K562 (cell line): Measurements from ENCODE around the gene SCN8A. TPM values are rescaled to one million over a fixed set of nuclear protein-coding genes. Genes with fewer than 3 reads are reported as not detected.

ENCODE experiments used
- ATAC-seq: fragments of 200-7000 bp; cut with Tn5 transposase; 3 replicates; pipeline ENCODE4 v1.9.1; 2020; ENCODE audit warnings: moderate library complexity
- BruUV-seq: library from RNA; stranded (reverse); fragments of 400-500 nt; replicated peaks from 2 replicates; lab custom pipeline; 2021; lab: Mats Ljungman, UMichigan
- CTCF ChIA-PET: fragments of 300-600 bp; formaldehyde crosslinking; extraction: SDS; loops from one replicate; lab custom pipeline; 2021; ENCODE audit warnings: low intra/inter-chr PET ratio; lab: Yijun Ruan, JAX
- POLR2A ChIA-PET: fragments of 300-600, 350-650 bp; sonication (Branson Sonifier 250); formaldehyde crosslinking; extraction: SDS; loops from one replicate; lab custom pipeline; 2021; ENCODE audit warnings: antibody characterized with exemption, inconsistent platforms; lab: Yijun Ruan, JAX
- DNase-seq, 4 experiments: peaks; one replicate each; pipeline versions ENCODE4 v3.0.0 to v3.0.0-alpha.2; 2011 to 2018; ENCODE audit warnings: low spot score in 3 of 4, mixed read lengths in 3 of 4; ENCODE audit errors: extremely low read depth in 1 of 4
- FAIRE-seq: peaks from 2 replicates; lab custom pipeline; 2011; peaks lifted over from hg19 to GRCh38; lab: Jason Lieb, UNC
- H2AFZ ChIP-seq: 2 replicates; pipeline ENCODE4 v1.6.0; 2011; ENCODE audit warnings: low read depth, low read length, control low read depth, inconsistent platforms
- H3K27ac ChIP-seq: fragments of 200-600 bp; 3 replicates; pipeline ENCODE4 v1.8.0; 2011; ENCODE audit warnings: low read depth, mild to moderate bottlenecking, control low read depth, inconsistent platforms, low read length, moderate library complexity, mixed read lengths; ENCODE audit errors: extremely low read depth
- H3K27me3 ChIP-seq, 2 experiments: fragments of 300-600 bp in 1 of 2; 2 replicates in 1 of 2; 3 replicates in 1 of 2; pipeline versions ENCODE4 v1.6.0 to v1.8.0; 2011; ENCODE audit warnings: inconsistent platforms in 2 of 2, low read length in 2 of 2, mild to moderate bottlenecking in 1 of 2, mixed read lengths in 1 of 2, moderate library complexity in 1 of 2; ENCODE audit not compliant: control insufficient read depth in 2 of 2, insufficient read depth in 2 of 2
- H3K36me3 ChIP-seq: fragments of 300-600 bp; 3 replicates; pipeline ENCODE4 v1.8.0; 2011; ENCODE audit warnings: mild to moderate bottlenecking, low read length, inconsistent platforms; ENCODE audit not compliant: control insufficient read depth, insufficient read depth
- H3K4me1 ChIP-seq, 2 experiments: fragments of 200-600 bp in 1 of 2; replicated peaks in 1 of 2; 2 replicates in 1 of 2; 3 replicates in 1 of 2; pipeline versions ENCODE4 v1.5.1 to v1.8.0; 2011; ENCODE audit warnings: inconsistent platforms in 2 of 2, low read length in 2 of 2, mild to moderate bottlenecking in 1 of 2, mixed read lengths in 1 of 2, moderate library complexity in 1 of 2; ENCODE audit not compliant: control insufficient read depth in 2 of 2, insufficient read depth in 2 of 2
- H3K4me2 ChIP-seq: 2 replicates; pipeline ENCODE4 v1.6.1; 2011; ENCODE audit warnings: low read length, control low read depth, inconsistent platforms, mixed read lengths; ENCODE audit not compliant: insufficient read depth
- H3K4me3 ChIP-seq: fragments of 200-600 bp; sonication (generic), shearing (Covaris generic); 2 replicates; pipeline ENCODE4 v1.5.1; 2016; ENCODE audit warnings: control low read depth, inconsistent platforms
- H3K79me2 ChIP-seq: fragments of 200-600 bp; 3 replicates; pipeline ENCODE4 v1.8.0; 2011; ENCODE audit warnings: low read length, inconsistent platforms; ENCODE audit not compliant: control insufficient read depth, insufficient read depth
- H3K9ac ChIP-seq, 2 experiments: 2 replicates each; pipeline versions ENCODE4 v1.6.0 to v1.6.1; 2011; ENCODE audit warnings: low read depth in 2 of 2, low read length in 2 of 2, control low read depth in 1 of 2, inconsistent platforms in 1 of 2, mild to moderate bottlenecking in 1 of 2, mixed read lengths in 1 of 2; ENCODE audit not compliant: insufficient read depth in 1 of 2
- H3K9me1 ChIP-seq: one replicate; pipeline ENCODE4 v1.6.0; 2011; ENCODE audit warnings: inconsistent platforms, mild to moderate bottlenecking, low read length, moderate library complexity; ENCODE audit not compliant: control insufficient read depth, insufficient read depth
- H3K9me3 ChIP-seq: replicated peaks from 2 replicates; pipeline ENCODE4 v1.5.1; 2011; ENCODE audit warnings: low read depth, low read length, inconsistent platforms; ENCODE audit not compliant: control insufficient read depth, insufficient read depth
- H4K20me1 ChIP-seq: replicated peaks from 2 replicates; pipeline ENCODE4 v1.6.1; 2011; ENCODE audit warnings: low read length, inconsistent platforms, mixed read lengths; ENCODE audit not compliant: control insufficient read depth, insufficient read depth
- CREM ChIP-seq: IDR thresholded peaks from 2 replicates; pipeline ENCODE4 v1.6.1; 2014; ENCODE audit warnings: antibody characterized with exemption, low read depth
- NFIC ChIP-seq: fragments of 450-650 bp; IDR thresholded peaks from 2 replicates; pipeline ENCODE4 v1.6.1; 2017; ENCODE audit warnings: mild to moderate bottlenecking, inconsistent platforms
- ZFP30 ChIP-seq: fragments of 250-450 bp; sonication (Bioruptor Pico); IDR thresholded peaks from 2 replicates; pipeline ENCODE4 v1.8.0; 2022; ENCODE audit warnings: moderate library complexity, mild to moderate bottlenecking, inconsistent platforms, borderline replicate concordance
- WGBS: fragments of 100-300 bp; shearing (Covaris generic); methylation state at CpG from one replicate; pipeline ENCODE4 v1.1.6; 2016; ENCODE audit warnings: low coverage, mixed read lengths; ENCODE audit not compliant: insufficient coverage; ENCODE audit errors: missing lambda C conversion rate; 5-methylcytosine and 5-hydroxymethylcytosine counted together
- in situ Hi-C: fragments of 300-500 bp; cut with MboI; formaldehyde crosslinking; loops from 4 replicates; pipeline ENCODE4 v1.15.0; 2018; ENCODE audit warnings: inconsistent platforms, mixed read lengths
- intact Hi-C: fragments of 100-400 bp; cut with micrococcal nuclease; formaldehyde crosslinking; loops from 2 replicates; pipeline ENCODE4 v1.14.2; 2022
- polyA plus RNA-seq, 8 experiments: library from polyadenylated mRNA; depleted of rRNA in 4 of 8; stranded (reverse) in 5 of 8; unstranded in 3 of 8; fragments of >200 nt; fragmentation: Nextera tagmentation in 2 of 8; fragmentation: Illumina TruSeq in 1 of 8; extraction: Ambion mirVana in 2 of 8; extraction: Trizol in 1 of 8; gene quantifications; 2 replicates each; pipeline versions ENCODE4 v1.2.1 to v1.2.3, GENCODE V29; 2011 to 2014; ENCODE audit warnings: inconsistent platforms in 1 of 8, missing spikeins in 1 of 8
- total RNA-seq, 7 experiments: library from RNA; depleted of rRNA in 6 of 7; stranded (reverse); fragments of >200 nt in 6 of 7; fragmentation: Illumina TruSeq in 2 of 7; extraction: Trizol in 2 of 7; gene quantifications; 2 replicates each; pipeline versions ENCODE4 v1.2.1 to v1.2.3, GENCODE V29; 2011 to 2021; ENCODE audit warnings: low replicate concordance in 1 of 7
- TF ChIP-seq, protein P1 (sequence below): fragments of 250-450 bp; sonication (Bioruptor Pico); IDR thresholded peaks from 2 replicates; pipeline ENCODE4 v1.4.0; 2020; ENCODE audit warnings: mild to moderate bottlenecking, moderate library complexity, borderline replicate concordance
- TF ChIP-seq, protein P2 (sequence below): sonication (generic); formaldehyde crosslinking; IDR thresholded peaks from 2 replicates; pipeline ENCODE4 v1.8.0; 2023; ENCODE audit warnings: mild to moderate bottlenecking, missing genetic modification reagents
- TF ChIP-seq, protein P3 (sequence below): sonication (generic); formaldehyde crosslinking; IDR thresholded peaks from 2 replicates; pipeline ENCODE4 v1.8.1; 2023; ENCODE audit warnings: mild to moderate bottlenecking, missing genetic modification reagents
- TF ChIP-seq, protein P4 (sequence below): sonication (generic); formaldehyde crosslinking; IDR thresholded peaks from 2 replicates; pipeline ENCODE4 v1.8.0; 2022; ENCODE audit warnings: mild to moderate bottlenecking, missing genetic modification reagents
- TF ChIP-seq, protein P5 (sequence below): fragments of 450-650 bp; IDR thresholded peaks from 2 replicates; pipeline ENCODE4 v1.6.1; 2018; ENCODE audit not compliant: partially characterized antibody

The SCN8A gene
- total and polyA plus RNA-seq, 9 of the 15 experiments (the other 6 are each of a cell fraction or from before 2014, with no cell fraction given), result 0.03 to 0.29 (median 0.15) TPM; not detected in 1

DNA sequence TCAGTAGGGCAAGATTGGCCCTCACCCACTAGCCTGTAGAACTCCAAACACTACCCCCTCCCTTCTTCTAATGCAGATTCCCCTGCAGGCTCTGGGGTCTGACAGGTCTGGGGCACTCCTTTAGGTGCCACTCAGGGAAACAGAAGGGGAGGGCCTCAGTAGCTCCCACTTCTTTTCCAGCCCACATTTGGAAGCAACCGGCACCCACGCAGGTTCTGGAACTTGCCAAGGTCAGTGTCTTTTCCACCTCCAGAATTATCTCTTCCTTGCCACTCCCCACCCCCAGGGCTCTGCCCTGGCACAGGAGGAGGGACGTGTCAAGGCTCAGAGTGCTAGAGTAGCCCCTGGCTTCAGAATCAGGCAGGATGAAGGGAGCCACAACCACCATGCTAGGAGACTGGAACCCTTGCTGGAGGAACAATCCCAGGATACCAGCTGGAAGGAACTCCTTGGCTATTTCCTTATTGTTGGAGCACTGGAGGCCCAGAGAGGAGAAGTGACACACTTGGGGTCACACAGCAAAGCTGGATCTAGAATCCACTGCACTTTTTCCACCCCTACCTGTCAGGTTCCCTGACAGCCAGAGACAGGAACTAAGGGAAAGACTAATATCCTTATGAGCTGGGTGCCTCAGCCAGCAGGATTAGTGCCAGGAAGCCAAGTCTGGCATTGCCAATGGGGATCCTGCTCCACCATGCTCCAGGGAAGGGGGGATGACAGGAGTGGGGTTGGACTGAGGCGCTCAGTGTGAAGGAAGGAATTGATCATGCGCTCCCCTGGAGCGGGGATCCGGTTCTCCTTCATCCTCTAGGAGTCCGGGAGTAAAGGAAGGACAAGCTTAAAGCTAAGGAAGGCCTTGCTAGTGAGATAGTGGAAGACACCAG lies 259.3 kb downstream of the SCN8A start:
- in situ Hi-C loops (no loop called here), intact Hi-C loops (no loop called here)
- Histone ChIP-seq H3K4me2 (no peak overlapping the region), H3K9me1 (no peaks in the 10 kb centered on the region), H3K79me2 (no peaks in the 10 kb centered on the region), H3K9me3 (no peaks in the 10 kb centered on the region), H4K20me1 (peaks cover 14% of the 10 kb centered on the region; the same call in 1 of the 2 replicates), H2AFZ (no peak overlapping the region), H3K27me3 (peaks cover 24 to 55% of the 10 kb centered on the region in 2 experiments; a peak in 4 of 5 replicates), H3K4me1 (peaks cover 0 to 21% of the 10 kb centered on the region in 2 experiments; a peak in 3 of 5 replicates), H3K36me3 (no peaks in the 10 kb centered on the region), H3K4me3 (no peak overlapping the region), H3K9ac (no peak overlapping the region), H3K27ac (no peak overlapping the region)
- ChIA-PET POLR2A (interaction anchor here (0.6 to 1.2 kb wide), 3 partner anchors 22 to 380 kb away, joined by 3 to 4 read pairs (median 3); no protein-coding TSS in a partner anchor), CTCF (interaction anchor here (0.5 kb wide), 1 partner anchor 33 kb away, joined by 3 read pairs; no protein-coding TSS in a partner anchor)
- no TSS peak for BruUV-seq
- ATAC-seq (no peak), DNase-seq (no peak), FAIRE-seq (no peak)
- WGBS, result 16% methylated on average over 8 of the region's 8 CpGs
- TF ChIP-seq, protein P1, sequence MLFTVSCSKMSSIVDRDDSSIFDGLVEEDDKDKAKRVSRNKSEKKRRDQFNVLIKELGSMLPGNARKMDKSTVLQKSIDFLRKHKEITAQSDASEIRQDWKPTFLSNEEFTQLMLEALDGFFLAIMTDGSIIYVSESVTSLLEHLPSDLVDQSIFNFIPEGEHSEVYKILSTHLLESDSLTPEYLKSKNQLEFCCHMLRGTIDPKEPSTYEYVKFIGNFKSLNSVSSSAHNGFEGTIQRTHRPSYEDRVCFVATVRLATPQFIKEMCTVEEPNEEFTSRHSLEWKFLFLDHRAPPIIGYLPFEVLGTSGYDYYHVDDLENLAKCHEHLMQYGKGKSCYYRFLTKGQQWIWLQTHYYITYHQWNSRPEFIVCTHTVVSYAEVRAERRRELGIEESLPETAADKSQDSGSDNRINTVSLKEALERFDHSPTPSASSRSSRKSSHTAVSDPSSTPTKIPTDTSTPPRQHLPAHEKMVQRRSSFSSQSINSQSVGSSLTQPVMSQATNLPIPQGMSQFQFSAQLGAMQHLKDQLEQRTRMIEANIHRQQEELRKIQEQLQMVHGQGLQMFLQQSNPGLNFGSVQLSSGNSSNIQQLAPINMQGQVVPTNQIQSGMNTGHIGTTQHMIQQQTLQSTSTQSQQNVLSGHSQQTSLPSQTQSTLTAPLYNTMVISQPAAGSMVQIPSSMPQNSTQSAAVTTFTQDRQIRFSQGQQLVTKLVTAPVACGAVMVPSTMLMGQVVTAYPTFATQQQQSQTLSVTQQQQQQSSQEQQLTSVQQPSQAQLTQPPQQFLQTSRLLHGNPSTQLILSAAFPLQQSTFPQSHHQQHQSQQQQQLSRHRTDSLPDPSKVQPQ, result no peak
- TF ChIP-seq, protein P2, sequence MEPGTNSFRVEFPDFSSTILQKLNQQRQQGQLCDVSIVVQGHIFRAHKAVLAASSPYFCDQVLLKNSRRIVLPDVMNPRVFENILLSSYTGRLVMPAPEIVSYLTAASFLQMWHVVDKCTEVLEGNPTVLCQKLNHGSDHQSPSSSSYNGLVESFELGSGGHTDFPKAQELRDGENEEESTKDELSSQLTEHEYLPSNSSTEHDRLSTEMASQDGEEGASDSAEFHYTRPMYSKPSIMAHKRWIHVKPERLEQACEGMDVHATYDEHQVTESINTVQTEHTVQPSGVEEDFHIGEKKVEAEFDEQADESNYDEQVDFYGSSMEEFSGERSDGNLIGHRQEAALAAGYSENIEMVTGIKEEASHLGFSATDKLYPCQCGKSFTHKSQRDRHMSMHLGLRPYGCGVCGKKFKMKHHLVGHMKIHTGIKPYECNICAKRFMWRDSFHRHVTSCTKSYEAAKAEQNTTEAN (CRISPR knock-in tag), result no peak
- TF ChIP-seq, protein P3, sequence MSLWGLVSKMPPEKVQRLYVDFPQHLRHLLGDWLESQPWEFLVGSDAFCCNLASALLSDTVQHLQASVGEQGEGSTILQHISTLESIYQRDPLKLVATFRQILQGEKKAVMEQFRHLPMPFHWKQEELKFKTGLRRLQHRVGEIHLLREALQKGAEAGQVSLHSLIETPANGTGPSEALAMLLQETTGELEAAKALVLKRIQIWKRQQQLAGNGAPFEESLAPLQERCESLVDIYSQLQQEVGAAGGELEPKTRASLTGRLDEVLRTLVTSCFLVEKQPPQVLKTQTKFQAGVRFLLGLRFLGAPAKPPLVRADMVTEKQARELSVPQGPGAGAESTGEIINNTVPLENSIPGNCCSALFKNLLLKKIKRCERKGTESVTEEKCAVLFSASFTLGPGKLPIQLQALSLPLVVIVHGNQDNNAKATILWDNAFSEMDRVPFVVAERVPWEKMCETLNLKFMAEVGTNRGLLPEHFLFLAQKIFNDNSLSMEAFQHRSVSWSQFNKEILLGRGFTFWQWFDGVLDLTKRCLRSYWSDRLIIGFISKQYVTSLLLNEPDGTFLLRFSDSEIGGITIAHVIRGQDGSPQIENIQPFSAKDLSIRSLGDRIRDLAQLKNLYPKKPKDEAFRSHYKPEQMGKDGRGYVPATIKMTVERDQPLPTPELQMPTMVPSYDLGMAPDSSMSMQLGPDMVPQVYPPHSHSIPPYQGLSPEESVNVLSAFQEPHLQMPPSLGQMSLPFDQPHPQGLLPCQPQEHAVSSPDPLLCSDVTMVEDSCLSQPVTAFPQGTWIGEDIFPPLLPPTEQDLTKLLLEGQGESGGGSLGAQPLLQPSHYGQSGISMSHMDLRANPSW, result no peak
- TF ChIP-seq, protein P4, sequence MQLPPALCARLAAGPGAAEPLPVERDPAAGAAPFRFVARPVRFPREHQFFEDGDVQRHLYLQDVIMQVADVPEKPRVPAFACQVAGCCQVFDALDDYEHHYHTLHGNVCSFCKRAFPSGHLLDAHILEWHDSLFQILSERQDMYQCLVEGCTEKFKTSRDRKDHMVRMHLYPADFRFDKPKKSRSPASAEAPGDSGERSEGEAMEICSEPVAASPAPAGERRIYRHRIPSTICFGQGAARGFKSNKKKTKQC (CRISPR knock-in tag), result no peak
- TF ChIP-seq CREM (no peak), NFIC (no peak), ZFP30 (CRISPR knock-in tag) (no peak)
- TF ChIP-seq, protein P5, sequence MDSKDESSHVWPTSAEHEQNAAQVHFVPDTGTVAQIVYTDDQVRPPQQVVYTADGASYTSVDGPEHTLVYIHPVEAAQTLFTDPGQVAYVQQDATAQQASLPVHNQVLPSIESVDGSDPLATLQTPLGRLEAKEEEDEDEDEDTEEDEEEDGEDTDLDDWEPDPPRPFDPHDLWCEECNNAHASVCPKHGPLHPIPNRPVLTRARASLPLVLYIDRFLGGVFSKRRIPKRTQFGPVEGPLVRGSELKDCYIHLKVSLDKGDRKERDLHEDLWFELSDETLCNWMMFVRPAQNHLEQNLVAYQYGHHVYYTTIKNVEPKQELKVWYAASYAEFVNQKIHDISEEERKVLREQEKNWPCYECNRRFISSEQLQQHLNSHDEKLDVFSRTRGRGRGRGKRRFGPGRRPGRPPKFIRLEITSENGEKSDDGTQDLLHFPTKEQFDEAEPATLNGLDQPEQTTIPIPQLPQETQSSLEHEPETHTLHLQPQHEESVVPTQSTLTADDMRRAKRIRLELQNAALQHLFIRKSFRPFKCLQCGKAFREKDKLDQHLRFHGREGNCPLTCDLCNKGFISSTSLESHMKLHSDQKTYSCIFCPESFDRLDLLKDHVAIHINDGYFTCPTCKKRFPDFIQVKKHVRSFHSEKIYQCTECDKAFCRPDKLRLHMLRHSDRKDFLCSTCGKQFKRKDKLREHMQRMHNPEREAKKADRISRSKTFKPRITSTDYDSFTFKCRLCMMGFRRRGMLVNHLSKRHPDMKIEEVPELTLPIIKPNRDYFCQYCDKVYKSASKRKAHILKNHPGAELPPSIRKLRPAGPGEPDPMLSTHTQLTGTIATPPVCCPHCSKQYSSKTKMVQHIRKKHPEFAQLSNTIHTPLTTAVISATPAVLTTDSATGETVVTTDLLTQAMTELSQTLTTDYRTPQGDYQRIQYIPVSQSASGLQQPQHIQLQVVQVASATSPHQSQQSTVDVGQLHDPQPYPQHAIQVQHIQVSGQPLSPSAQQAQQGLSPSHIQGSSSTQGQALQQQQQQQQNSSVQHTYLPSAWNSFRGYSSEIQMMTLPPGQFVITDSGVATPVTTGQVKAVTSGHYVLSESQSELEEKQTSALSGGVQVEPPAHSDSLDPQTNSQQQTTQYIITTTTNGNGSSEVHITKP, result no peak
